Measurements from ENCODE around the gene MRM2. TPM values are rescaled to one million over a fixed set of nuclear protein-coding genes. Genes with fewer than 3 reads are reported as not detected.

Gene MRM2
- polyA plus RNA-seq, 1 donor from 2014 or later, result 21.4 TPM

- no peaks in the 10 kb centered on the region for H3F3A ChIP-seq (ENCODE audit: insufficient read depth, low read length, poor library complexity, severe bottlenecking)
- no peak overlapping the region for H3K27ac ChIP-seq (ENCODE audit: low read length)
- no peaks in the 10 kb centered on the region for H3K9me2 ChIP-seq (ENCODE audit: insufficient read depth, low read length)
- H2AFZ ChIP-seq (ENCODE audit: low read depth, low read length), result no peak overlapping the region
- no peak overlapping the region for H3K4me3 ChIP-seq (ENCODE audit: low read length)
- no peaks in the 10 kb centered on the region for H3K27me3 ChIP-seq (ENCODE audit: insufficient read depth, low read depth, low read length)
- peaks cover 7% of the 10 kb centered on the region for H3K79me2 ChIP-seq (replicated peaks; ENCODE audit: insufficient read depth, low read length)
- H4K20me1 ChIP-seq (ENCODE audit: insufficient read depth), result no peaks in the 10 kb centered on the region
- no peaks in the 10 kb centered on the region for H3K9me3 ChIP-seq (ENCODE audit: low read length)
- H3K36me3 ChIP-seq (ENCODE audit: insufficient read depth, low read length), result peaks cover 6% of the 10 kb centered on the region
- no peak overlapping the region for H3K4me2 ChIP-seq (ENCODE audit: low read length)
- TF ChIP-seq MXI1 (conservative IDR thresholded peaks at IDR 0.05; ENCODE audit: poor library complexity, severe bottlenecking), result no peak
- TF ChIP-seq SMC3 (conservative IDR thresholded peaks at IDR 0.05; ENCODE audit: poor library complexity), result no peak
- no peak for TF ChIP-seq TAF1 (IDR thresholded peaks at IDR 0.05; ENCODE audit: low read depth)
- no peak for TF ChIP-seq EP300 (conservative IDR thresholded peaks at IDR 0.05; ENCODE audit: poor library complexity, severe bottlenecking)
- TF ChIP-seq, protein P1, sequence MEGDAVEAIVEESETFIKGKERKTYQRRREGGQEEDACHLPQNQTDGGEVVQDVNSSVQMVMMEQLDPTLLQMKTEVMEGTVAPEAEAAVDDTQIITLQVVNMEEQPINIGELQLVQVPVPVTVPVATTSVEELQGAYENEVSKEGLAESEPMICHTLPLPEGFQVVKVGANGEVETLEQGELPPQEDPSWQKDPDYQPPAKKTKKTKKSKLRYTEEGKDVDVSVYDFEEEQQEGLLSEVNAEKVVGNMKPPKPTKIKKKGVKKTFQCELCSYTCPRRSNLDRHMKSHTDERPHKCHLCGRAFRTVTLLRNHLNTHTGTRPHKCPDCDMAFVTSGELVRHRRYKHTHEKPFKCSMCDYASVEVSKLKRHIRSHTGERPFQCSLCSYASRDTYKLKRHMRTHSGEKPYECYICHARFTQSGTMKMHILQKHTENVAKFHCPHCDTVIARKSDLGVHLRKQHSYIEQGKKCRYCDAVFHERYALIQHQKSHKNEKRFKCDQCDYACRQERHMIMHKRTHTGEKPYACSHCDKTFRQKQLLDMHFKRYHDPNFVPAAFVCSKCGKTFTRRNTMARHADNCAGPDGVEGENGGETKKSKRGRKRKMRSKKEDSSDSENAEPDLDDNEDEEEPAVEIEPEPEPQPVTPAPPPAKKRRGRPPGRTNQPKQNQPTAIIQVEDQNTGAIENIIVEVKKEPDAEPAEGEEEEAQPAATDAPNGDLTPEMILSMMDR (IDR thresholded peaks at IDR 0.05; ENCODE audit: poor library complexity, severe bottlenecking), result no peak
- no peak for TF ChIP-seq EZH2 (IDR thresholded peaks at IDR 0.05; ENCODE audit: borderline replicate concordance, insufficient read depth, low read length, poor library complexity, severe bottlenecking)
- no peak for TF ChIP-seq POLR2AphosphoS5 (IDR thresholded peaks at IDR 0.05)
- TF ChIP-seq REST (IDR thresholded peaks at IDR 0.05; ENCODE audit: borderline replicate concordance), result no peak
- no peak for TF ChIP-seq RAD21 (conservative IDR thresholded peaks at IDR 0.05)
- no peak overlapping the region for H3K9ac ChIP-seq (ENCODE audit: low read length)
Measured at GRCh38 chr7:2186166-2186565, 55.8 kb downstream of the MRM2 start.

- Histone ChIP-seq H3K4me3 (ENCODE audit: low read length) (no peak overlapping the region), H3F3A (ENCODE audit: insufficient read depth, low read length, poor library complexity, severe bottlenecking) (no peaks in the 10 kb centered on the region), H3K27me3 (ENCODE audit: insufficient read depth, low read depth, low read length) (no peaks in the 10 kb centered on the region), H3K4me2 (ENCODE audit: low read length) (no peak overlapping the region), H3K79me2 (replicated peaks; ENCODE audit: insufficient read depth, low read length) (peaks cover 7% of the 10 kb centered on the region), H3K27ac (ENCODE audit: low read length) (no peak overlapping the region), H3K9me3 (ENCODE audit: low read length) (no peaks in the 10 kb centered on the region), H3K9me2 (ENCODE audit: insufficient read depth, low read length) (no peaks in the 10 kb centered on the region), H3K36me3 (ENCODE audit: insufficient read depth, low read length) (peaks cover 6% of the 10 kb centered on the region), H4K20me1 (ENCODE audit: insufficient read depth) (no peaks in the 10 kb centered on the region), H2AFZ (ENCODE audit: low read depth, low read length) (no peak overlapping the region), H3K9ac (ENCODE audit: low read length) (no peak overlapping the region)
- TF ChIP-seq, protein P1 (IDR thresholded peaks at IDR 0.05; ENCODE audit: poor library complexity, severe bottlenecking), result no peak
- TF ChIP-seq REST (IDR thresholded peaks at IDR 0.05; ENCODE audit: borderline replicate concordance) (no peak), TAF1 (IDR thresholded peaks at IDR 0.05; ENCODE audit: low read depth) (no peak), MXI1 (conservative IDR thresholded peaks at IDR 0.05; ENCODE audit: poor library complexity, severe bottlenecking) (no peak), POLR2AphosphoS5 (IDR thresholded peaks at IDR 0.05) (no peak), SMC3 (conservative IDR thresholded peaks at IDR 0.05; ENCODE audit: poor library complexity) (no peak), RAD21 (conservative IDR thresholded peaks at IDR 0.05) (no peak), EP300 (conservative IDR thresholded peaks at IDR 0.05; ENCODE audit: poor library complexity, severe bottlenecking) (no peak), EZH2 (IDR thresholded peaks at IDR 0.05; ENCODE audit: borderline replicate concordance, insufficient read depth, low read length, poor library complexity, severe bottlenecking) (no peak)
Measured at GRCh38 chr7:2185715-2186114, 56.3 kb downstream of the MRM2 start.
